ENCODE results near the gene CTCF.

Gene CTCF

DNA sequence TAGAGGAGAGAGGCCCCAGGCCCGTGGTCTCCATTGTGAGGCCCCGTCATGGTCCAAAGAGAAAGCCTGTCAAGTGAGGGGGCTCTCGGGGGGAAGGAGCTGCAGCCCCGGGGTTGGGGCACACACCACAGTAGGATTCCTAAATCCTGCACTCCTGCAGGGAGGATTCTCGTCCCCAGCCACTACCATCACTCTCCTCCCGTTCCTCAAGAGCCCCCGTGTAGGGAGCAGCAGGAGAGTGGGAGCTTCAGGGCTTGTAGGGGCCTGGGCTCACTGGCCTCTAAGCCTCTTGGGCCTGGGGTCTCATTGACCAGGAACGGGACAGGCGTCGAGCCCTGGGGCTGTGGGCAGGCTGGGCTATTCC, 105.1 kb downstream of the CTCF start:
- DNase-seq, result no peak

DNA sequence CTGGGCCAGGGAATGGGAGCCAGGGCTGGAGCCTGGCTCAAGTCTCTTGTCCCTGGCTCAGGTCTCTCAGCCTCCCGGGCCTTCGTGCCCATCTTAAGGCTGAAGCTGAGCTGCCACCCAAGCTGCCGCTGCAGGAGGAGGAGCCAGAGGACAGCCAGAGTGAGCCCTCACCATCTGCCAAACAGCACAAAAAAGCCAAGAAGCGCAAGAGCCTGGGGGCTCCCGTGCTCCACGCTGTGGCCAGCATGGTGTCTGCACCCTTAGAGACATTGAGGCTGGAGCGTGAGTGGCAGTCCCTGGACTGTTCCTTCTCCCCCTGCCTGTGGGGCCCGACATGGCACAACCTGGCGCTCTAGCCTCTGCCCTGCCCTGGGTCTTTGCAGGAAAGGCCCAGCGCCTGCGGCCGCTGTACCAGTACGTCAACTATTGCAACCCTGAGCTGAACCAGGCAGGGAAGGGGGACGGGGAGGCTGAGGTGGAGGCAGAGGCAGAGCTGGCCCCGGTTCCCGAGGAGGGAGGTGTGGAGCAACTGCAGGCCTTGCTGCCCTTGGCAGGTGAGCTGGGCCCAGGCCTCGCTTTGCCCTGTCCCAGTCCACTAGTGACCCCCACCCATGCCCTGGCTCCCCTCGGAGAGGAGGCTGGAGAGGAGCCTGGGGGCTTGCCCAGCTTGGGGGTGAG, 105.6 kb downstream of the CTCF start:
- DNase-seq, result peak; percentile 76 to 77

DNA sequence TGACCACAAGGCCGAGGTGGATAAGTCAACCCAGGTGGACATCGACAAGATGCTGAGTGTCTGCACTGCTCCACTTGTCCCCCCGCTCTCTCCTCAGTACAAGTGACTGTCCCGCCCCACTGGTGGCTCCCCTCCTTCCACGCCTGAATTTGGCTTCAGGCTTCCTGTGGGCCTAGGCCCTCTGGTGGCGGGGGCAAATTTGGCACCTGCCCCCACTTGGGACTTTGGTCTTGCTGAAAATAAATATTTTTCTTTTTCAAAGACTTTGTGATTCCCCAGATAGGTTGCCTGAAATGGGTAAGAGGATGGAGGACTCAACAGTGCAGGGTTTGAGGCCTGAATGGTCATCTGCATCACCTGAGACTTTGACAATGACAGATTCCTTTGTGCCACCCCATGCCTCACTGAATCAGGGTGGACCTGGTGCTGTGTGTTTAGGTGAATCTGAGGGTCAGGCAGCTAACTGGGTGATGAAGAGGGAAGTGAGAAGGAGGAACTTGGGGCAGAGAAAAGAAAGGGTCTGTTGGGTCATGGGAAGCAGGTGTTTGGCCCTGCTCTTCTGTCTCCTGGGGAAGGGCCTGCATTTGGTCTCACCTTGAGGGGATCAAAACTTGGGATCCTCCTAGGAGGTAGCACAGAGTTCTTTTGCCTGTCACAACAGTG, 106.3 kb downstream of the CTCF start:
- no peak for DNase-seq

GRCh38 chr16:67669499-67670101, 107.3 kb downstream of the CTCF start:
- no peak for DNase-seq

DNA sequence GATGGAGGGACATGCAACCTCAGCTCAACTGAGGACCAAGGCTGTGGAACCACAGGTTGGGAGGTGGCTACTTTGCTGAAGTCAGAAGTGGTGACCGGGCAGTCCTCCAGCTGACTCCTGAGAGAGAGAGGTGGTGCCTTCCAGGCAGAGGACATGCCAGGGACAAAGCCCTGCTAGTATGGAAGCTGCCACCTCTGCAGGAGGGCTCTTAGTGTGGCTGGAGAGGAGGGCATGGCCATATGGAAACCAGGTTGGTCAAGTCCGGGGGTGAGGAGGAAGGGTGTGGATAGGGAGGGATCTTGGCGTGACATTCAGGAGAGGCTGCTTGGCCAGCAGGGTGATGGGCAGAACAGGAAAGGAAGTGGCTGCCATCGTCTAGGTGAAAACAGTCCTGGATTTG, 110.0 kb downstream of the CTCF start:
- no peak for DNase-seq

- peak; percentile 51 for DNase-seq
These were observed 110.7 kb downstream of the CTCF start for GRCh38 chr16:67672739-67673662.

DNA sequence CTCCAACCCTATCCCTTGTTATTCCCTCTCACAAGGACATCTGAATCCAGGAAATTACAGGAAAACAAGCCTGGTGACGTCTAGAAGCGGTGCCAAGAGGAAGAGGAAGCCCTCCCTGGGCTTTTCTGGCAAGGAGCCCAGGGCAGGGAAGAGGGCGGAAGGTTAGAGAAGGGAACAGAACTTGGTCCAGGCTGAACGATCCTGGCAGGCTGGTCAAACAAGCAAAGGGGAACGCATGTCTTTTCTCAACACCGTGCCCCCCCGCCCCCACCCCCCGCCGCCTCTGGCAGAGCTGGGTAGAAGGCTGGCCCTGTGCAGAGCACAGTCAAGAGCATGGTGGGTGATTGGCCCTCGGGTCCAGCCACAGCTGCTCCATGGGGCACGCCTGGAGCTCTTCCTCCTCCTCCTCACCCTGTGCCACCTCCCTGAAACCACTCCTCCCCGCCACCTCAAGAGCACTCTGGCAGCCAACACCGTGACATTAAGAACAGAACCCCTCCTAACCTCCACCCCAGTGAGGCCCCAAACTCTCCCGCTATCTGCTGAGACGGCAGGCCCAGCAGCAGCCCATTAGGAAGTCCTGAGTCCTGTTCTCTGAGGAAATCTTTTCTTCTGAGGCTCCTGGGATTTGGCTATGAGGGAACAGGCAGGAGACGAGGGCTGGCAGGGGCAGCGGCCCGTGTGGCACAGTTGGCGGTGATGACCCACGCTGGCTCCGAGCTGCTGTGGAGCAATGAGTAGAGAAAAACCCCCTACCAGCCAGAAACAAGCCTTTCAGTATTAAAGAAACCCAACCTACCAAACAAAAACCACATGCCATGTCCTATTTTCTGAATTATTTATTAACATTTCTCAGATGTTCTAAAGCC, 111.6 kb downstream of the CTCF start:
- DNase-seq, result no peak

DNA sequence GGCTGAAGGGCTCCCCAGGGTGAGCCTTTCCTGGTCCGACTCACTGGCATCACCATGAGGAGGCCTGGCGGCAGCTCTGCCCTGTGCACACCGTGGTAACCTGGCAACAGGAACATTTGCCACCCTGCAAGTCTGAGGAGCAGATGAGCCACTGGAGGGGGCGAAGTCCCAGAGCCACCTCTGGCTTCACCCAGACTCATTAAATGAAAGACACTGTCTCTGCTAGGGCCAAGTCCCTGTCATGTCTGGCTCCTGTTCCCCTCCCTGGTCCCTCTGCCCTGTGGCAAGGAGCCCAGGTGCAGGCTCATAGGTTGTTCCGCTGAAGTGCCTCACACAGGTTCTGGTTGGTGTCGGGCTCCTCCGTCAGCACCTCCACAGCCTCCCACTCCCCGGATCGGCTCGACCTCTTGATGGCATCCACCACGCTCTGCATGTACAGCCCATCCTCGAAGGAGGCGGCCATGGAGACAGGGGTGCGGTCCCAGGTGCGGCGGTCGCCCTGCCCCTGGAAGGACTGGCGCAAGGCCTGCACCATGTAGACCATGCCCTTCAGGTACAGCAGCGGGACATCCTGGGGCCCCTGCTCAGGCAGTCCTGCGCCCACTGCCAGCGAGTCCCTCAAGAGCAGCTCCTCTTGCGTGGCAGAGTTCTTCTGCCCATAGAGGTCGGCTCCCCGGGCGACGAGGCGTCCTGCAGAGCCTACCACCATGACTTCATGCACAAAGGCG, 112.7 kb downstream of the CTCF start:
- no peak for DNase-seq

- no peak for DNase-seq
These were observed 113.2 kb downstream of the CTCF start for GRCh38 chr16:67675579-67675935.

- DNase-seq, result no peak
These were observed 113.7 kb downstream of the CTCF start for GRCh38 chr16:67675999-67676398.

DNA sequence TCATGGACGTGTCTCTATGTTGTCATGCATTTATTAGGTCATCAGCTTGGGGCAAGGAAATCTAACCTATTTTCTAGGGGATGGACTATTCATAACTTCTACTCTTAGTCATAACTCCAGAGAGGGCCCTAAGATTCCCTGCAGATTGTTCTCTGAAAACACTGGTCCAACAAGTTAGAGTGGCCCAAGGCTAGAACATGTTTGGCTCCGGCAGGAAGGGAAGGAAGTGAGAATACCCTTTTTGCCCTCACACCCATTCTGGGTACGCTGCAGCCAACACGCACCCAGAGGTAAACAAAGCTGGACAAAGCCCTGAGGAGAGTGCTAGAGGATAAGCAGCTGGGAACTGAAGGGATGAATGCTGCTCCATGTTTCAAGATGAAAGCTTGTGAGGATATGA, 114.2 kb downstream of the CTCF start:
- no peak for DNase-seq

GRCh38 chr16:67676939-67677338, 114.6 kb downstream of the CTCF start:
- no peak for DNase-seq

DNA sequence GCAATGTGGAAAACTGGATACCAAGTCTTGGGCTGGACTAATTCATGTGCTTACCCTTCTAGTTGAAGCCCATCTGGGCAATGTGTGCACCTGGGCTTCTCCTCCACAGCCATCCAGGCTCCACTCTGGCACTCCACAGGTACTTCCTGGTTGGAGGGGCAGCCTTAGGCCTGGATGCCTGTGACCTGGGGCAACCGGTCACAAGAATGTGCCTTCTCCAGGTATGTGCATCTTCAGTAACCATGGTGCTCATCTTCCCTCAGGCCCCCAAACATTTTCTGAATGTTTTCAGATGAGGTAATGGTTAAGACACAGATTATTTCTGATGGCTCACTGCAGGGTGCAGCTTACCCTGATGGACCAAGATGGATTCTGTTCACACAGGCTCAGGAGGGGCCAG, 115.4 kb downstream of the CTCF start:
- no peak for DNase-seq

GRCh38 chr16:67678354-67679023, 116.2 kb downstream of the CTCF start:
- no peak for DNase-seq

GRCh38 chr16:67679935-67680897, 117.9 kb downstream of the CTCF start:
- no peak for DNase-seq

DNA sequence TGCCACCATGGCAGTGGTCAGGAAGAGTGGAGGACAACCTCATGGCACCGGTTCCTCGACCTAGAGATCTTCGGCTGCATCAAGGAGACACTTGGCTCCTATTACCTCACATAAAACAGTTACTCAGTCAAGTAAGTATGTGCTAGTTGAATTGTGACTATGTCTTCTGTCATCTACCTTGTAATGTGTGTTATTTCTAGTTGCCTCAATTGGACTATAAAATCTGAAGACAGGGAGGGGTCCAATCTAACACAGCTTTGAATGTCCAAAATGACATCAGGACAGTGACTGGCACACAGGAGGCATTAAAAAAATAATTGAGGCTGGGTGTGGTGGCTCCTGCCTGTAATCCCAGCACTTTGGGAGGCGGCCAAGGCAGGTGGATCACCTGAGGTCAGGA, 121.4 kb downstream of the CTCF start:
- DNase-seq, result no peak

DNA sequence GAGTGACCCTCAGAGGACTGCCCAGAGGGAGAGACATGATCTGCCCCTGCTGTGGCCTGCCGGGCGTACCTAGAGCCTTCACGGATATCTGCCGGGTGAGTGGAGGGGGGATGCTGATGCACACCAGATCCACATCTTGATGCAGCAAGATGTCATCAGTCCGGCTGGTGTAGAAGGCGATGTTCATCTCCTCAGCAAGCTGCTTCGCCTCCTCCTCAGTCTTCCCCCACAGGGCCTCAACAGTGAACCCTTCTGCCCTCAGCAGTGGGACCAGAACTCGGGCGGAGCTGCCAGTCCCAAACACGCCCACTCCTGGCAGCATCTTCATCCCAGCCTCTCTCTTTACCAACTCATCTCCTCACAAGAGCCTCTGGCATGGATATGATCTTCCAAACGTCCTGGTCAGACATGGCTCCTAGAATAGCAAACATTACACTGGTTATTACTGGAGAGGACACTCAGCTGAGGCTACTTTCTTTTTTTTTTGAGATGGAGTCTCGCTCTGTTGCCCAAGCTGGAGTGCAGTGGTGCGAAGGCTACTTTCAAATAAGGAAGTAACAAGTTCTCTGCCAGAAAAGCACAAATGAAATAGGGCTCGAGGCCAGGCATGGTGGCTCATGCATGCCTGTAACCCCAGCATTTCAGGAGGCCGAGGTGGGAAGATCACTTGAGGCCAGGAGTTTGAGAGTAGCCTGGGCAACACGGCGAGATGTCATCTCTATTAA, 123.2 kb downstream of the CTCF start:
- DNase-seq, result no peak

Data from activated CD4-positive, alpha-beta T cell treated with anti-CD3 and anti-CD28 coated beads for 4 hours (primary cell).